Stimulated activated CD4-positive, alpha-beta T cell treated with anti-CD3 and anti-CD28 coated beads, Interleukin-2, amount 100 ng/mL, for 4 hours (primary cell): ENCODE results near the gene TTC21A.
"Not testable (repeated sequence)": the region's sequence is repeated elsewhere in the genome, so short reads cannot be mapped to it uniquely, and the experiment has no call there.

Source experiments
- DNase-seq: peaks from one replicate; pipeline ENCODE4 v3.0.0-alpha.2; 2020; ENCODE audit warnings: low read depth

TTC21A gene

DNA sequence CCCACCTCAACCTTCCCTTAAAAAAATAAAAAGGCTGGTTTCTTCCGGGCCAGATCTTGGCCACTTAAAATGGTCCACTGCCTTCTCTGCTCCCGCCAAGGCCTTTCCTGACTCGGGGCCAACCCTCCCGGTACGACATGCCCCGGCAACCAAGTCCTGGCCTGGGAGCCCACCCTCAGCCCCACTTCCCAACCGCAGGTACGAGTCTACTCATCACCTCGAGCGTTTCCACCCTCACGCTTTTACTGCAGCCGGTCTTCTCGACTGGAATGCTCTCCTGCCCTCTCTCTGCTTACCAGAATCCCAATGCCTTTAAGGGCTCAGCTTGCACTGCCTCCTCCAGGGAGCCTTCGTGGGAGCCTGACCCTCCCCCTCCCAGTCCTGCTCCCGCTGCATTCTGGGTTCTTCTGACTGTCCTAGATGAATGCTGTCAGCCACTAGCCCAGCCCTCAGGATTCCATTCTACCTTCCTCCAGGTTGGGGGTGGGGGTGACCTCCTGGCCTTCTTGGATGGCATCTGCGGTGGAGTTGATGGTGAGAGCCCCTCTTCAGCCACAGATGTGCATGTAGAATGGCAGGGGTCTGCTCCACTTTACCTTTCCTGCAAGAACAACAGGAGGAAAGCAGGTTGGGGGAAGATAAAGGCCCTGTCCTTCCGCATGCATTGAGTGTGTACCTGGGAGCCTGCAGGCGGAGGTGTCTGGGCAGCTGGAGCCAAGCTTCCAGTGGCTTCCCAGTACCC is 47.0 kb downstream of the TTC21A start:
- DNase-seq: no peak

DNA sequence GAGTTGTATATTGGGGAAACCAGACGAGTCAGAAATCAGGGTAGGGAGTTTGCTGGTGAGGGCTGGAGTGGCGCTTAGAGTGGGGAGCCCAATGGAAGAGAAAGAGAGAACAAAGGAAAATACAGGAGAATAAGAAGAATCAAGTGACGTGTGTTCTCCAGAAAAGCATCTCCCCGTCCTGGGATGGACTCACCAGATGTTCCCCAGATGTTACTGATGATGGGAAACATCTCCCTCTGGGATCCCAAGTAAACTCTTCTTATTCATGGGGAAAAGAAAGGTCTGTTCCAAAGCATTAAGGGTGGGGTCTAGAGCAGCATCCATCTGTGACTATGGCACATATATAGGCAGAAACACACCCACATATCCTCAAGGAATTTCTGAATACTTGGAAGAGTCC is 48.9 kb downstream of the TTC21A start:
- no peak for DNase-seq

DNA sequence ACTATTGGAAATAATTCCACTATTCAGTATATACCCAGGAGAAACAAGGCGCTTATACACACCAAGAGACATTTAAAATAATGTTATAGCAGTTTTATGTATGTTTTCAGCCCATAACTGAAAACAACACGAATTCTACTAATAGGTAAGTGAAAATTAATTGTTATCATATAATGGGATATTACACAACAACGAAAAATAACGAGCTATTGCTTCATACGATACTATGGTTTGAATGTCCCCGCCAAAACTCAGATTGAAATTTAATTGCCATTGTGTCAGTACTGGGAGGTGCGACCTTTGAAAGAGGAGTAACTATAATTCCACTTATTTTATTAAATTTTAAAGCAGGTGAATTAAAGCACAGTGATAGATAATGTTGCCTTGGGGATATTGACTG is 49.9 kb downstream of the TTC21A start:
- DNase-seq: no peak

DNA sequence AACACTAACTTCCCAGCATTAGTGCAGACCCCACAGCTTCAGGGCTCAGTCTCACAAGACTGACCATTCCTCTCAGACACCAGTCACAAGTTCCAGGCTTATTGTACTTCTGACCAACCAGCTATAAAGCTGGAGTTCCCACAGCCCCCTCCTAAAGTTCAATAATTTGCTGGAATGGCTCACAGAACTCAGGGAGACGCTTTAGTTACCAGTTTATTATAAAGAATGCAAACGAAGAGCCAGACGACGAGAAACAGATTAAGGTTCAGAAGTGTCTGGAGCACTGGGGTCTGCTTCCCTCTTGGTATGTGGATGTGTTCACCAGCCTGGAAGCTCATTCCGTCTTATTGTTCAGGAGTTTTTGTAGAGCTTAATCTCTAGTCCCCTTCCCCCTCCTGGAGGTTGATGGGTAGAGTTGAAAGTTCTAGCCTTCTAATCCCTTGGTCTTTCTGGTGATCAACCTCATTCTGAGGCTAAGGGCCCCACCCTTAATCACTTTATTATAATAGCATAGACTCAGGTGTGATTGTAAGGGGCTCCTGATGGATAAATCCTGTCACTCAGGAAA is 50.8 kb downstream of the TTC21A start:
- no peak for DNase-seq

DNA sequence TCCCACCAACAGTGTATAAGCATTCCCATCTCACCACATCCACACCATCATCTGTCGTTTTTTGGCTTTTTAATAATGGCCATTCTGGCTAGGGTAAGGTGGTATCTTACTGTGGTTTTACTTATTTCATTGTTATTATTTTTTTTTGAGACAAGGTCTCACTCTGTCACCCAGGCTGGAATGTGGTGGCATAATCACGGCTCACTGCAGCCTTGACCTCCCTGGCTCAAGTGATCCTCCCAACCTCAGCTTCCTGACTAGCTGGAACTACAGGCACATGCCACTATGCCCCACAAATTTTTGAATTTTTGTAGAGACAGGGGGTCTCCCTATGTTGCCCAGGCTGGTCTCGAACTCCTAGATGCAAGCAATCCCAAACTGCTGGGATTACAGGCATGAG is 56.9 kb downstream of the TTC21A start:
- no peak for DNase-seq

DNA sequence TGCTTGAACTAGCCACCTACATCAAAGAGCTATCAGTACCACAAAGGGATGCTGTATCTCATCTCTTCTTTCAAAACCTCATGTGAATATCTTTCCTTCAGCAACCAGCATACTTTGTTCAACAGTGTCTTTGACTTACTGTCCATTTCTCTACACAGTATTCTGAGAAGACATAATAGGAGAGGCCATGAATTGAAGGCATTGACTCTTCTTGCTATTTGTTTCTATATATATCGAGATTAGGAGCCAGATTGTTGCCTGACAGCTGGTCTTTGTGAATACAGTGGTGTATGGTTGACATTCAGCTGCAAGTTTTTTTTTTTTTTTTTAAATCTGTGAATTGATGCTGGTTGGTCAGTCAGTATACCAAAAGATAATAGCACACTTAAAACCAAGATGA is 58.0 kb downstream of the TTC21A start:
- DNase-seq: no peak

DNA sequence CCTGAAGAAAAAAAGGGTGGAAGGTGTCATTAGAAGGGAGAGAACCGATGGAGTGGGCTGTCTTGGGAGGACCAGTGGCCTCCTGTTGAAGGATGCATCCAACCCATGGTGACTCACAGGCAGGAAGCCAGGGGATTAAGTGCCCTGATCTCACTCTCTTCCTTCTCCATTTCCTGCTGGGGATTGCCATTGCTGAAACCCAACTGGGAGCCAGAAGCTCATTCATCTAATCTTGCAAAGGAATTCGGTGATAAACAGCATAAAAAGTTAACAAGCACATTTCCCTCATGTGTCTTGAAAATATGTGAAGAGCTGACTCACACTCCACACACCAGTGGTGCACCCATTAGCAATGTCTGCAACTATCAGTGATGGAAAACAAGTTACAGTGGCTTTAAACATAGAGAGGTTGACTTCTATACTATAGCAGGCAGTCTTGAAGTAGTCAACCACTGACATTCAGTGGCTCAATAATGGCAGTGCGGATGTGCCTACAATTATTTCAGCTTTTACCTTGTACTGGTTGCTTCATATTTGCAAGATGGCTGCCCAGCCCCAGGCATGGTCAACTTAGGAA is 58.7 kb downstream of the TTC21A start:
- no peak for DNase-seq

DNA sequence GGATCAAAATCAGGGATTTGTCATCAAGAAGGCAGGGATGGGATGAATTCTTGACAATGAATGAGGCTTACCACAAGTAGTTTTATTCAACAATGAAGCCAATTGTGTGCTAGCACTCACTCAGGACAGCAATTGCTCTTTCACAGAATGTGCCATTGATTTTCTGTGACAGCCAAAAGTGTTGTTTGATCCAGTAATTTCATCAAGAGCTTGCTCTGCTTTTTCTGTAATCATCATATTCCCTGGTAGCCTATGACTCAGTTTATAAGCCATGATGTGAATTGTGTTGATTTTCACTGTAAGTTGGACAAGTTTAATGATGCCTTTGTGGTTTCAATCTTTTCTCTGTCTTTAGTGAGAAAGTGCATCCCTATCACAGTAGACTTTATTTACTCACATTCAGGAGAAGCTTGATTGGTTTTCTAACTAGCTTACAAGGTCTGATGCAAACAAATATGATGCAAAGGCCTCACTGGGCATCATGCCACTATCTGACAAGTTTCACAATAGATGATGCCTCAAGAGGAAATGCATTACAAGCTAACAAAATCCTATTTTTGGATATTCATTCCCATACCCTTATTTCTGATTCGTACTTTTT is 59.6 kb downstream of the TTC21A start:
- DNase-seq: no peak

DNA sequence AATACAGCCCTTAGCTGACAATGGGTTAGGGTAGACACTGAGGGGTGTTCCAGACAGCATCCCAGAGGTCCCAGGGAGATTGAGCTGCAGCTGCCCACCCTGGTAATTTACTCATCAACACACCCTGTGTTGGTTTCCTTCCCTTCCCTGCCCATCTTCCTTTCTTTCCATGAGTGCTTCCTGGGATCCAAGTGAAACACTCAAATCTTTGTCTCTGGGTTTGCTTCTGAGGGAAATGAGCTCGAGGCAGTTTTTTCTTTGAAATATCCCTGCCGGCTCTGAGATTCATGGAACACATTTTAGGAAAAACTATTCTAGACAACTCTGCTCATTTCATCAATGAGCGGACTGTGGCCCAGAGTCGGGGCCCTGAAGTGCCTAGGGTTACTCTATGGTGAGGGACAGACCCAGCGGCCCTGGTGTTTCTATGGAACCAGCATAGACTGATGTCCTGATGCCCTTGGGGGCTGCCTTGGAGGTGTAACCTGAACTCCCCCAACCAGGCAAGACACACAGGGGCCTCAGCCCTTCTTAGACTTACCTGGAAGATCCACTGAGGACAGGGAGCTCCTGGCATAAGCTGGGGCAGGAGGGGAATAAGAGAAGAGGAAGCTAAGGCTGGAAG is 60.8 kb downstream of the TTC21A start:
- no peak for DNase-seq

DNA sequence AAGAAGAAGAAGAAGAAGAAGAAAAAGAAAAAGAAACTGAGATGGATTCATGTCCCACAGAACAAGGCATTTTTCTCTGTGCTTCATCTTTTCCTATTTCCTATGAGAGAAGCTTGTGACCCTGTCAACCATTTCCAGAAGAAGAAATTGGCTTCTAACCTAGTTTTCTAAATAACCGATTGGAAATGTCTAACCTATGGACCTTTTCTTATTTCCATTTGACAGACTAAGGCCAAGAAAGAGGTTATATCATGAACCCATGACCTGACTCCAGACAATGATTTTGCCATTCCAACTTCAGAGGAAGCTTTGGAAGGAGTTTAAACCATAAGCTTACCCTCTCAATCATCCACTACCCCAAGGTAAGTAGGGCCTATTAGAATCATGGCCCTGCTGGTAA is 62.2 kb downstream of the TTC21A start:
- no peak for DNase-seq

DNA sequence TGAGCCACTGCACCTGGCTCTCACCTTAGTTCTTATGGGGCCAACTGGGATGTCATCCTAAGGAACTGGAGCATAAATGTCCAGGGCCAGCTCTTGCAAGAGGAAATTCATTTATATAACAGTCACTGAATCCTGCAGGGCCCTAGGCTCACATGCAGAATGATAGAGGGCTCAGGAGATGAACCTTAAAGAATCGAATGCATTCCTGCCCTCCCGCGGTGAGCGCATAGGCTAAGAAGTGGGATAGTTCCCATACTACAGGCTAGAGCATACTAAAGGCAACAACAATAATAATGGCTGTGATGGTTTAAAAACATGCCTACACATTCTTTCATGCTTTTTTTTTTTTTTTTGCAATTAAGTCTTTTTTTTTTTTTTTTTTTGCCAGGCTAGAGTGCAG is 63.0 kb downstream of the TTC21A start:
- no peak for DNase-seq

DNA sequence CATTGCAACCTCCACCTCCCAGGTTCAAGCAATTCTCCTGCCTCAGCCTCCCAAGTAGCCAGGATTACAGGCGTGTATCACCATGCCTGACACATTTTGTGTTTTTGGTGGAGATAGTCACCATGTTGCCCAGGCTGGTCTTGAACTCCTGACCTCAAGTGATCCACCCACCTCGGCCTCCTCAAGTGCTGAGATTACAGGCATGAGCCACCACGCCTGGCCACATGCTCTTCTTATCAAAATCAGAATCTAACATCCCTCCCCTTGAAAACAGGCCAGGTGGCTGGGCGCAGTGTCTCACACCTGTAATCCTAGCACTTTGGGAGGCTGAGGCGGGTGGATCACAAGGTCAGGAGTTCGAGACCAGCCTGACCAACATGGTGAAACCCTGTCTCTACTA is 63.4 kb downstream of the TTC21A start:
- not testable (repeated sequence) for DNase-seq

DNA sequence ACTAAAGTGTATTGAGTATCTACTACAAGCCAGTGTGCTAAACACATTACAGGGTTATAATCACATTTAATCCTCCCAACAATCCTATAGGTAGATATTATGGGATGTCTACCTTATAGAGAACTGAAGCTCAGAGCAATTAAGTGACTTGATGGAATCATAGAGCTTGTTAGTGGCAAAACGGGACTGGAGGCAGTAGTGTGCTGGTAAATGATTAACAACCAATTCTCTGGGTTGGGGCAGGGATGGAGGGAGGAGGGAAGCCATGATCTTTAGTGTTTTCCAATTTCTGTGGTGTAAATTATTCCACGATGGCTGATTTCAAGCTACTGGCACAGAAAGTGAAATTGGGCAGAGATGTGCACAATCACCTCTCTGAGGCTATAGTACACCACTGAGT is 64.4 kb downstream of the TTC21A start:
- DNase-seq: no peak

DNA sequence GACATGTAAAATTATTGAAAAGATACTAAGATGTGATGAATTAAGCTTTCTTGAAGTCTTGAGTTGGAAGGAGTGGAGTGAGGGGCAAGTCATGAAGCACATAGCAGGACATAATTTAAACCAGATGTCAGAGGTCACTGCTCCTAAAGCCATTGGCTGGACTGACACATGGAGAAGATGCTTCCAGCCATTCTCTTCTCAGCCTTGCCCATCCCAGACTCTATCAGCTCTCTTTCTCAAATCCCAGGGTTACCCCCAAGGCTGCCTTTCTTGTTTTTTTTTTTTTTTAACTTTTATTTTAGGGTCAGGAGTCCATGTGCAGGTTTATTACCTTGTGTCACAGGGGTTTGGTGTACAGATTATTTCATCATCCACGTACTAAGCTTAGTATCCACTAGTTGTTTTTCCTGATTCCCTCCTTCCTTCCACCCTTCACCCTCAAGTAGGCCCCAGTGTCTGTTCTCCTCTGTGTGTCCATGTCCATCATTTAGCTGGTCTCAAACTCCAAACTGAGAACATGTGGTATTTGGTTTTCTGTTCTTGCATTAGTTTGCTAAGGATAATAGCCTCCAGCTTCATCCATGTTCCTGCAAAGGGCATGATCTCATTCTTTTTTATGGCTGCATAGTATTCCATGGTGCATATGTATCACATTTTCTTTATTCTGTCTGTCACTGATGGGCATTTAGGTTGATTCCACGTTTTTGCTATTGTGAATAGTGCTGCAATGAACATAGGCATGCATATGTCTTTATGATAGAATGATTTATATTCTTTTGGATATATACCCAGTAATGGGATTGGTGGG is 66.0 kb downstream of the TTC21A start:
- no peak for DNase-seq

DNA sequence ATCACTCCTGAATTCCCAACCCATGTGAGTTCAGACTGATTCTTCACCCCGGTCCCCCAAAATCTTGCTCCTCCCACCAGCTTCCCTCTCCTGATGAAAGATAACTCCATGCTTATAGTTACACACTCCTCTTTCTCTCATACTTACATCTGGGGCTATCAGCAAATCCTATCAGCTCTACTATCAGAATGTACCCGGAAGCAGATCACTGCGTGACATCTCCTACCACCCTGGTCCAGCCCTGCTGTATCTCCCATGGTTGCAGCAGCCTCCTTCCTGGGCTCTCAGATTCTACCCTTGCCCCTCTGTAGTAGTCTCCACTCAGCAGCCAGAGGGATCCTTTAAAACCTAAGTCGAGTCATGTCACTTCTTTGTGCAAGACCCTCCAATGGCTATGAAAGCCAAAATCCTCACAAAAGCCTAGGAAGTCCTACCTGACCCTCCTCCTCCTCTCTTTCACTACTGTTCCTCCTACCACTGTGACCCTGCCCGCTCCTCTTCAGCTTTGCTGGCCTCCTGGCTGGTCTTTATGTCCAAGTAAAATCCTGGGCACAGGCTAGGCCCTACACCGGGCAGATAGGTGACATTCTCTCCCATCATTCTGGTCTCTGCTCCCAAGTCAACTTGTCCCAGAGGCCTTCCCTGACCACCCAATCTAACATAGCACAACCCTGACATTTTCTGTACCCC is 68.7 kb downstream of the TTC21A start:
- no peak for DNase-seq

DNA sequence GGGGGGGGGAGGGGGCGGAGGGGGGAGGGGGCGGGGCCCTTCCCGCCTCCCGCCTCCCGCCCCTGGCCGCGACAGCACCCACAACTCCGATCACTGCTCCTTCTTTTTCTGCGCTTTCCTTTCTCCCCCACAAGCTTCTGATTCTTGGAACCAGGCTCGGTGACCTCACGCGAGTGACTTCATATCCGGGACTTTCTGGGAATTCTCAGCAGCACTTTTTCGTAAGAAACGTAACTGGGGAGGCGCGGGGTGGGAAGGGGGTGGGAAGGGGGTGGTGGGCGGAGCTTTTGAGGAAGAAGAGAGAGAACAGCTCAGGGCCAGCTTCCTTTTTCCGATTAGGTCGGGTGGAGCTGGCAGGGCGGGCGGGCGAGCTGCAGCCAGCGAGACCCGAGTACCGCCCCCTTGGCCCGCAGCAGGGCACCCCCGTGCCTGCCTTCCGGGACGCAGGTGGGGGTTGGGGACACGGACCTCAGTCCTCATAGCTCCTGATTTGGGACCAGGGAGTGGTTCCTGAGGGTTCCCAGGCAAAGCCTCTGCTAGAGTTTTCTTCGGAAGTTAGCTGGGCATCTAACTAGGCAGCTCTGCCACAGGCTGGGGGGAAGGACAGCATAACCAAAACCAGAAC is 70.3 kb downstream of the TTC21A start:
- peak; percentile 79 for DNase-seq

DNA sequence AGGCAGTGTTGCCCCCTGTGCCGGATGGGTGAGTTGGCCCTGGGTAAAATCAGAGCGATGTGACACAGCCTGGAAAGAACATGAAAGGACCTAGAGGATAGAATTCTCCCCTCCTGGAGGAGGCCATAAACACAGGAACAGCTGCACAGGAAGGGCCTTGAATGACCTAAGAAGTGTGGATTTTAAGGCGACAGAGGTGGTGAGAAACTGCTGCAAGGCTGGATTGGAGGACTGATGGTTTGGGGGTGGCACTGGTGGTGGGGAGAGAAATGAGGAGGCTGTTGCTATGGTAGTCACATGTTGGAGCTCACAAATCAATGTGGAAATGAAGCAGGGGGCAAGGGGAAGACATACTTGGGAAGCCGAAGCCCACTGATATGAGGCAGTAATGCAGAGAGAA is 71.1 kb downstream of the TTC21A start:
- DNase-seq: no peak

DNA sequence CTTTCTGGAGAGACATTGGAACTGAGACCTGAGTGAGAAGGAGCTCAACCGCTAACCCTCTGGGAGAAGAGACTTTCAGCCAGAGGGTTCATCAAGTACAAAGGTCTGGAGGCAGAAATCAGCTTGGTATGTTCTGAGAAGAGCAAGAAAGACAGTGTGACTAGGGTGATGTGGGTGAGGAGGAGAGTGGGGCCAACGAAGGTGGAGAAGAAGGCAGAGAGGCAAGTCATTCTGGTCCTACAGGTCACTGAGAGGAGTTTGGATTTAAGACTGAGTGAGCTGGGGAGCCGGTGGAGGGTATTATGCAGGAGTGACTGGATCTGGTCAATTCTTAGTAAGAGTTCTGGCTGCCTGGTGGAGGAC is 72.7 kb downstream of the TTC21A start:
- DNase-seq: no peak

DNA sequence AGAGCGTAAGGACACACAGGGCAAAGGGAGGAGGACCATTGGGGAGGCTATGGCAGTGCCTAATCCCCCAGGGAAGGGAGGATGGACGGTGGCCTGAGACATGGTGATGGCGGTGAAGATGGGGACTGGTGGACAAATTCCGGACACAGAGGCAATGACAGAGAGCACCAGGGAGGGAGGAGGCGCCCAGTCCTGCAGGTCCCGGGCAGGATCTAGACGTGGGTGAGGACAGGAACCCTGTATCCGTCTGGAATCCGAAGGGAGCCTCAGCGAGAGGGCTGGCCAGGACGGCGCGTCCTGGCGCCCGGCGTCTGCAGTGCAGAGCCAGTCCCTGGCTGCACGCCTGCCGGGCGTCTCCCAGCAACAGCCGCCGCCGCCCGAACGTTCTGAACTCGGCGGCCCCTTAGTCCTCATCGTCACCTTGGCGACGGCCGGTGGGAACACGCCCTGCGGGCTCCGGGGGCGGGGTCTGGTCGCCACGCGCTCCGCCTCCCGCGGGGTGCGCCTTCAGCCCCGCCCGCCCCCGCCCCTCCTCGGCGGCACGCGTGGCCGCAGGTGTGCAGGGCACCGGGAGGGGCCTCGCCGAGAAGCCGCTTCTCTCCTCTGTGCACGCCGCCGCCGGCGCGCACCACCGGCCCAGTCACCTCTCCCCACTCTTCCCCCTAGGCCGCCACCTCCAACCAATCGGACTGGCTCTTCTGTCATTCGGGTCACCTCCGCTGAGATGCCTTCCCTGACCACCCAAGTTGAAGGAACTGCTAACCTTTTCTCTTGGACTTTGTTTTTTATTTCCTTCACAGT is 73.3 kb downstream of the TTC21A start:
- DNase-seq: peak; percentile 89
